MM.1S (cell line): ENCODE results near the gene F7.

Source experiments
- DNase-seq: peaks from one replicate; pipeline ENCODE4 v3.0.0-alpha.2; 2015
- H2AFZ ChIP-seq: fragments of 300-600 bp; sonication (generic); 2 replicates; pipeline ENCODE4 v1.6.0; 2016; ENCODE audit warnings: antibody characterized with exemption, low read length
- H3F3A ChIP-seq: fragments of 300-600 bp; sonication (generic); 2 replicates; pipeline ENCODE4 v1.6.1; 2016; ENCODE audit warnings: mild to moderate bottlenecking, antibody characterized with exemption, low read length, moderate library complexity, mixed read lengths; ENCODE audit not compliant: insufficient read depth
- H3K27ac ChIP-seq: fragments of 300-600 bp; sonication (generic); 2 replicates; pipeline ENCODE4 v1.5.1; 2016; ENCODE audit warnings: mild to moderate bottlenecking, low read length
- H3K27me3 ChIP-seq: fragments of 300-600 bp; sonication (generic); replicated peaks from 2 replicates; pipeline ENCODE4 v1.6.0; 2016; ENCODE audit warnings: low read length; ENCODE audit not compliant: insufficient read depth
- H3K36me3 ChIP-seq: fragments of 300-600 bp; sonication (generic); replicated peaks from 2 replicates; pipeline ENCODE4 v1.6.1; 2016; ENCODE audit warnings: mild to moderate bottlenecking, low read length, mixed read lengths; ENCODE audit not compliant: insufficient read depth
- H3K4me1 ChIP-seq: fragments of 300-600 bp; sonication (generic); 2 replicates; pipeline ENCODE4 v1.6.1; 2016; ENCODE audit warnings: low read length, mixed read lengths
- H3K4me2 ChIP-seq: fragments of 300-600 bp; sonication (generic); 2 replicates; pipeline ENCODE4 v1.6.0; 2016; ENCODE audit warnings: low read depth, low read length
- H3K4me3 ChIP-seq: fragments of 300-600 bp; sonication (generic); 2 replicates; pipeline ENCODE4 v1.5.1; 2016; ENCODE audit warnings: low read length, mixed read lengths
- H3K79me2 ChIP-seq: fragments of 300-600 bp; sonication (generic); 2 replicates; pipeline ENCODE4 v1.6.1; 2016; ENCODE audit warnings: mixed run types, low read length, mixed read lengths
- H3K9ac ChIP-seq: fragments of 300-600 bp; sonication (generic); 2 replicates; pipeline ENCODE4 v1.6.1; 2016; ENCODE audit warnings: low read length, mixed read lengths
- H3K9me2 ChIP-seq: fragments of 300-600 bp; sonication (generic); replicated peaks from 2 replicates; pipeline ENCODE4 v1.6.1; 2016; ENCODE audit warnings: mild to moderate bottlenecking, low read length, mixed read lengths; ENCODE audit not compliant: insufficient read depth
- H3K9me3 ChIP-seq: fragments of 300-600 bp; sonication (generic); replicated peaks from 2 replicates; pipeline ENCODE4 v1.6.1; 2016; ENCODE audit warnings: mild to moderate bottlenecking, low read length, mixed read lengths; ENCODE audit not compliant: insufficient read depth
- H4K20me1 ChIP-seq: fragments of 300-600 bp; sonication (generic); 2 replicates; pipeline ENCODE4 v1.6.1; 2016; ENCODE audit warnings: mild to moderate bottlenecking, low read length, moderate library complexity, mixed read lengths; ENCODE audit not compliant: insufficient read depth
- CTCF ChIP-seq: fragments of 300-600 bp; sonication (generic); IDR thresholded peaks from 2 replicates; pipeline ENCODE4 v1.5.1; 2016; ENCODE audit warnings: antibody characterized with exemption, low read length, mixed read lengths
- EZH2 ChIP-seq: fragments of 300-600 bp; sonication (generic); optimal IDR thresholded peaks from 2 replicates; pipeline ENCODE3; 2017; ENCODE audit warnings: low read depth, mild to moderate bottlenecking, antibody characterized with exemption, low read length, mixed read lengths
- EZH2phosphoT487 ChIP-seq: fragments of 300-600 bp; sonication (generic); IDR thresholded peaks from 2 replicates; pipeline ENCODE4 v1.6.1; 2018; ENCODE audit warnings: antibody characterized with exemption, low read length

Gene F7

GRCh38 chr13:113123226-113124201, 17.9 kb downstream of the F7 start:
- peaks cover 100% of the 10 kb centered on the region for H3K27me3 ChIP-seq
- no peak for DNase-seq
- no peaks in the 10 kb centered on the region for H3K4me1 ChIP-seq
- TF ChIP-seq EZH2phosphoT487 (no peak), CTCF (peak; percentile 34)
- H3K9me2 ChIP-seq, result no peaks in the 10 kb centered on the region
- H3K9me3 ChIP-seq, result no peaks in the 10 kb centered on the region
- no peaks in the 10 kb centered on the region for H4K20me1 ChIP-seq
- H3K36me3 ChIP-seq, result no peaks in the 10 kb centered on the region
- no peak overlapping the region for H2AFZ ChIP-seq
- no peak overlapping the region for H3K27ac ChIP-seq
- no peak overlapping the region for H3K4me2 ChIP-seq
- no peaks in the 10 kb centered on the region for H3F3A ChIP-seq
- H3K79me2 ChIP-seq, result no peaks in the 10 kb centered on the region
- no peak overlapping the region for H3K4me3 ChIP-seq
- H3K9ac ChIP-seq, result no peak overlapping the region

GRCh38 chr13:113124211-113124970, 18.8 kb downstream of the F7 start:
- H3K4me3 ChIP-seq, result no peak overlapping the region
- H3F3A ChIP-seq, result no peaks in the 10 kb centered on the region
- H3K9me3 ChIP-seq, result no peaks in the 10 kb centered on the region
- H3K4me2 ChIP-seq, result no peak overlapping the region
- H3K9ac ChIP-seq, result no peak overlapping the region
- H3K4me1 ChIP-seq, result no peaks in the 10 kb centered on the region
- H3K27ac ChIP-seq, result no peak overlapping the region
- no peaks in the 10 kb centered on the region for H3K36me3 ChIP-seq
- H3K27me3 ChIP-seq, result peaks cover 99% of the 10 kb centered on the region
- H3K9me2 ChIP-seq, result no peaks in the 10 kb centered on the region
- no peaks in the 10 kb centered on the region for H4K20me1 ChIP-seq
- TF ChIP-seq CTCF (no peak), EZH2phosphoT487 (no peak), EZH2 (no peak)
- H3K79me2 ChIP-seq, result no peaks in the 10 kb centered on the region
- DNase-seq, result no peak
- H2AFZ ChIP-seq, result no peak overlapping the region

- no peak overlapping the region for H3K4me3 ChIP-seq
- H3K4me2 ChIP-seq, result no peak overlapping the region
- H3K27me3 ChIP-seq, result peaks cover 92% of the 10 kb centered on the region
- no peaks in the 10 kb centered on the region for H3F3A ChIP-seq
- DNase-seq, result no peak
- no peak overlapping the region for H3K9ac ChIP-seq
- no peaks in the 10 kb centered on the region for H3K79me2 ChIP-seq
- H3K36me3 ChIP-seq, result no peaks in the 10 kb centered on the region
- no peaks in the 10 kb centered on the region for H3K4me1 ChIP-seq
- H3K9me3 ChIP-seq, result no peaks in the 10 kb centered on the region
- H3K9me2 ChIP-seq, result no peaks in the 10 kb centered on the region
- H3K27ac ChIP-seq, result no peak overlapping the region
- no peak overlapping the region for H2AFZ ChIP-seq
- no peak for TF ChIP-seq EZH2phosphoT487
- no peak for TF ChIP-seq CTCF
- TF ChIP-seq EZH2, result no peak
- no peaks in the 10 kb centered on the region for H4K20me1 ChIP-seq
These were observed 20.1 kb downstream of the F7 start for GRCh38 chr13:113125506-113126264.
